ENCODE results near the gene C2orf68. TPM values are rescaled to one million over a fixed set of nuclear protein-coding genes. Genes with fewer than 3 reads are reported as not detected.
"Not testable (repeated sequence)": the region's sequence is repeated elsewhere in the genome, so short reads cannot be mapped to it uniquely, and the experiment has no call there.

C2orf68 gene, protein sequence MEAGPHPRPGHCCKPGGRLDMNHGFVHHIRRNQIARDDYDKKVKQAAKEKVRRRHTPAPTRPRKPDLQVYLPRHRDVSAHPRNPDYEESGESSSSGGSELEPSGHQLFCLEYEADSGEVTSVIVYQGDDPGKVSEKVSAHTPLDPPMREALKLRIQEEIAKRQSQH
- 21.8 TPM for total RNA-seq

DNA sequence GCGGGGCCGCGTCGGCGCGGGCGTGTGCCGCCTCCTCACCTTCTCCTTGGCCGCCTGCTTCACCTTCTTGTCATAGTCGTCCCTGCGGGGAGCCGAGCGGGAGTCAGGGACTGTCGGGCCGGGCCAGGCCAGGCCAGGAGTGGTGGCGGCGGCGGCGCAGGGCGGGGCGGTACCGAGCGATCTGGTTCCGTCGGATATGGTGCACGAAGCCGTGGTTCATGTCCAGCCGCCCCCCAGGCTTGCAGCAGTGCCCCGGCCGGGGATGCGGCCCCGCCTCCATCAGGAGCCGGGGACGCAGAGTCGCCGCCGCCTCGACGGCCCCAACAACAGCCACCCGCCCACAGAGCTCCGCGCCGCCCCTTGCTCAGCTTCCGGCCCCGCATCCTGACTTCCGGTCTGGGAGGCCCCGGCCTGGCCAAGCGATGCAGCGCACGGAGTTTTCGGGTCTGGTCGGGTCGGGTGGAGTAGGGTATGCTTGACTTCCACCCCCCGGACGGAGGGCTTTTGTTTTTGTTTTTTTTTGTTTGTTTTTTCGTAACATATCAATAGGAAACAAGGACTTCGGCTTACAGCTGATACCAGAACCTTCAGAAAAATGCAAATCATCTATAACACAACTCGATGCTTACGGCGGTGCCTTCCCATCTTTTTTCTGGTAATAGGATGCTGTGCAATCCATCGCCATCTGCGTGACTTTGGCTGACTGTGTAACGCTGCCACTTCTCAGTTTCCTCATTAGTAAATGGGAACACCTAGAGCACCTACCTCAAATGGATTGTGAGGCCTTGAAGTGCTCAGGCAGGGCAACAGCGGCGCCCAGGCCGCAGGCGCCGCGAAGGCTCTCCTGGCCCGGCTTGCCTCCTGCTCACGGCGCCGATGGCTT, at the start of gene C2orf68:
Gene C2orf68, minus strand, starts transcription at position 362 of the 883 bp plus-strand sequence. Its CDS starts 82 bp downstream, at position 280.
- DNase-seq = peak; percentile 82

DNA sequence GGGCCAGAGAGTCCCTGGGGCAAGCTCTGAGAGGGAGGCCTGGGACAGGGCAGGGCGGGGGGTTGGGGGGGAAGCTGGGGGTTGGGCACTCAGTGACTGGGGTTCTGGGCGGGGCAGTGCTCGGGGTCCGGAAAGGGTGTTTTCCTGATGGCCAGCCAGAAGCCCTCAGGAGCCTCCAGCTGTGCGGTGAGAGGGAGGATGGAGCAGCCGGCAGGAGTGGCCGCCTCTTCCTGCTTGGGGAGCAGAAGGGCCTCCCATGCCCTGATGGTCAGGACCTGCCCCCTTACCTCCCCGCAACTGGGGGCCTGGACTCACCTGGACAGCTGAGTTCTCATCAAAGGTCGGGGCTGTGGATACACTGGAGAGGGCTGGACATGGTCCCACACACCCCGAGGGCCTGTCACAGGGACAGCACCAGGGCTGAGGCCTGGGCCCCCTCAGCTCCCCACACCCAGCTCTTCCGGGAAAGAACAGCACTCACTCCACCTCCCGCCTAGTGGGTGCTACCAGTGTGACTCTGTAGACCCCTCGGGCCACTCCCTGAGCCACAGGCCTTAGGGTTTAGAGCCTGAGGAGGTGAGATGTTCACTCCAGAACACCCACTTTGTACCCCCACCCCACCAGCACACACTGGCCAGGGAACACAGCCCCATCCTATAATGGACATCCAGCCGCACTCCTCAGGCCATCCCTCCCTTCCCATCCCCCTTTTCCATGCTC, 49.4 kb upstream of the C2orf68 start:
- DNase-seq = no peak

- DNase-seq = no peak
These were observed 48.9 kb upstream of the C2orf68 start for GRCh38 chr2:85660725-85661124.

GRCh38 chr2:85660301-85660700, 48.4 kb upstream of the C2orf68 start:
- not testable (repeated sequence) for DNase-seq

DNA sequence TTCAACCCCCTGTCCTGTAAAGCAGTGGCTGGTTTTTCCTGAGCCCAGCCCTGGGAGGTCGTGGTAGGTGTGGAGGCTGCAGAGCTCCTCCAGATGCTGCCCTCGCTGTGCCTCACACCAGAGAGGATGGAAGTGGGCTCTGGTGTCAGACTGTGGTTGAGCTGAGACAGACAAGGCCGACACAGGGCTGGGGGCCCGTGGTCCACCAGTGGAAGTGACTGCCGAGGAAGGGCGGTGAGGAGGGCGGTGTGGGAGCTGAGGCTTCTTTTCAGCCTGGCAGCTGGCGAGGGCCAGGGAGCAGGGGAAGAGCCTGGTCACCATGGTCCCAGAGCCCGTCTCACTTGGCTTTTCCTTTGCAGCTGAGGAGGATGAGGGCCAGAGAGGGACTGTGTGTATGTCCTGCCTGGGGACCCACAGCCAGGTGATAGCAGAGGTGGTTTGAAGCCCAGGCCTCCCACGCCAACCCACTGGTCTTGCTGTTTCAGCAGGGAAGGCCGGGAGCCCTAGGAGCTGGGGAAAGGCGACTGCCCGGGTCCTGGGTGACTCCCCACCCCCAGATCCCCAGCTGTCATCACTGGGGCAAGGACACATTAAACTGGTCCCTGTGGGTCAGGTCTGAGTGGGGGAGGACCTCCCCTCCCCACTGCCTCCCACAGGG, 47.6 kb upstream of the C2orf68 start:
- DNase-seq = no peak

GRCh38 chr2:85657399-85657798, 45.5 kb upstream of the C2orf68 start:
- DNase-seq = not testable (repeated sequence)

DNA sequence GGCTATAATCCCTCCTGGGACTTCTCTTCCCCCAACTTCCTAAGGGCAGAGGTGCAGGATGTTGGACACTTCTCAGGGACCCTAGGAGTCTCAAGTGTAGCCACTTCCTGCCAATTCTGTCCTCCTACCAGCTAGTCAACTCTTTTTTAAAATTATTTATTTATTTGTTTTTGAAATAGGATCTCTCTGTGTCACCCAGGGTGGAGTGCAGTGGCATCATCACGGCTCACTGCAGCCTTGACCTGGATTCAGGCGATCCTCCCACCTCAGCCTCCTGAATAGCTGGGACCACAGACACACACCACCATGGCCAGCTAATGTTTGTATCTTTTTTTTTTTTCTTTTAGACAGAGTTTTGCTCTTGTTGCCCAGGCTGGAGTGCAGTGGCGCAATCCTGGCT, 44.6 kb upstream of the C2orf68 start:
- no peak for DNase-seq

- no peak for DNase-seq
These were observed 44.1 kb upstream of the C2orf68 start for GRCh38 chr2:85655961-85656417.

- DNase-seq = no peak
These were observed 42.1 kb upstream of the C2orf68 start for GRCh38 chr2:85653996-85654395.

DNA sequence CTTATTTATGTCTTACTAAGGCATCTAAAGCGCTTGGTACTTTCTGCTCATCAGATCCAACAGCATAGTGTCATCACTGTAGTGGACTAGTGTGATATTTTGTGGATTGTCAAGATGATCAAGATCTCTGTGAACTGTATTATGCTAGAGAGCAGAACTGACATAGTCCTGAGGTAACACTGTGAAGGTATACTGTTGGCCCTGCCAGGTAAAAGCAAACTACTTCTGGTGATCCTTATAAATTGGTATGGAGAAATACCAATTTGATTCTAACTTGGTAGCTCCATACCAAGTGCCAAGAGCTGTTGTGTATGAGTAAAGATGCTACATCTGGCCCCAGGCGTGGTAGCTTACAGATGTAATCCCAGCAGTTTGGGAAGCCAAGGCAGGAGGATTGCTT, 40.2 kb upstream of the C2orf68 start:
- DNase-seq = no peak

- no peak for DNase-seq
These were observed 39.2 kb upstream of the C2orf68 start for GRCh38 chr2:85651097-85651496.

- no peak for DNase-seq
These were observed 38.6 kb upstream of the C2orf68 start for GRCh38 chr2:85650456-85650855.

DNA sequence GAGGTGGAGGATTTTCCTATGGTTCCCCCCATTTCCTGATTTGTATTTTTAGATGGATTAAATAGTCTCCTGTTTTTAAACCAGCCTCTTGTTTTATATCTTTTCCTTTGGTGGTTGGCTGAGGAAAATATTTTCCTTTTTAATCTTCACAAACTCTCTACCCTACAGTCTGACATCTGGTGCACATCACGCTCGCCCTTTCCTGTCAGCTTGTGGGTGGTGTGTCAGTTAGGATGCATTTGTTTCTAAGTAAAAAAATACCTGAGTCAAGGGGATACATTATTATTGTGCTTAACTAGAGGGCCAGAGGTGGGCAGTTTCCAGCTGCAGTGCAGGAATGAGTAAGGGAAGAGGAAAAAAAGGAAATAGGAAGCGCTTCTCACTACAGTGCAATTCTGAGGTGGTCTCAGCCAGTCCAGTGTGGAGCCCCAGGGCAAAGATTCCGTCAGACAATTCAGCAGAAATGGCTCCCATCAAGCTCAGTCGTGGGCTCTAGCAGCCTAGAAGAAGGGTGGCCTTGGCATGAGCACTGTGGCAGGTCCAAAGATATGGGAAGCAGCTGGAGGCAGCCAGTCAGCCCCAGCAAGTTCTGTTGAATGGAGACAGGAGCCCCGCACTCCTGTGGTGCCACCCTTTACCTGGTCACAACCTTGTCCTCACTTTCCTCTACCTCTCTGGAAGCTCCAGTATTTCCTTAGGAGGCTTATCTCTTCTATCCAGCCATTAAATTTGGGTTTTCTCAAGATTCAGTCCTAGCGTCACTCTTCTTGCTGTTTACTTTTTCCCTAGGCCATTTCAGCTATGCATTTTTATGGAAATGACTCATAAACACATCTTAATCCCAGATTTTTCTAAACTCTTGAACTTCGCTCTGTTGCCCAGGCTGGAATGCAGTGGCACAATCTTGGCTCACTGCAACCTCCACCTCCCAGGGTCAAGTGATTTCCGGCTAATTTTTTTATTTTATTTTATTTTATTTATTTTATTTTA, 37.6 kb upstream of the C2orf68 start:
- no peak for DNase-seq

DNA sequence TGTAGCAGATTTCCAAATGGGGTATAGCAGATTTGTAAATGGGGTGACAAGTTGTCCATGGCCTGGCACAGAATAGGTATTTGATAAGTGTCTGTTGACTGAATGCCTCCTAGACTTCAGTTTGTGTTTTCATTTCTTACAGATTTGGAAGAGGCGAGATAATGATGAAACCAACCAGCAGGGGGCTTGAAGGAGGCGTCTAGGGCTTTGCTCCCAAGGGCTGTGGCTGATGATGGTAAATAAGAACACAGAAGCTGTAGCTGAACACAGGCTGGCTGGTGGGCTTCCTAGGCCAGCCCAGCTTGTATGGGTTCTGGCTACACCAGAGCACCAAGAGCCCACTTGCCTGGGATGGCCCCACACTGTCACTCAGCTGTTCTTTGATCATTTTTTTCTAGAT, 36.8 kb upstream of the C2orf68 start:
- DNase-seq = no peak

- no peak for DNase-seq
These were observed 36.1 kb upstream of the C2orf68 start for GRCh38 chr2:85647823-85648526.

- no peak for DNase-seq
These were observed 34.3 kb upstream of the C2orf68 start for GRCh38 chr2:85646166-85646565.

DNA sequence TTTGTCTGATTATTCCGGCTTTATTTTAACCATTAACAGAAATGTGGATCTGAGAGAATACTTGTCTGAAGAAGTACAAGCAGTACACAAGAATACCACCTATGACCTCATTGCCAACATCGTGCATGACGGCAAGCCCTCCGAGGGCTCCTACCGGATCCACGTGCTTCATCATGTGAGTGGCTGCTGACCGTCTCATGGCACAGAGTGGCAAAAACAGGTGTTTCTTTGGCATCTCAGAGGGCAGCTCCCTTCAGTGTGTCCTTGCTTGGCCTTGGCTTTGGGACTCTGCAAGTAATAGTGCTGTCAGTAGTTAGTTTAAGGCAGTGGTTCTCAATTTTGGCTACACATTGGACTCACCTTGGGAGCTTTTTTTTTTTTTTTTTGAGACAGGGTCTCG, 33.0 kb upstream of the C2orf68 start:
- DNase-seq = no peak

DNA sequence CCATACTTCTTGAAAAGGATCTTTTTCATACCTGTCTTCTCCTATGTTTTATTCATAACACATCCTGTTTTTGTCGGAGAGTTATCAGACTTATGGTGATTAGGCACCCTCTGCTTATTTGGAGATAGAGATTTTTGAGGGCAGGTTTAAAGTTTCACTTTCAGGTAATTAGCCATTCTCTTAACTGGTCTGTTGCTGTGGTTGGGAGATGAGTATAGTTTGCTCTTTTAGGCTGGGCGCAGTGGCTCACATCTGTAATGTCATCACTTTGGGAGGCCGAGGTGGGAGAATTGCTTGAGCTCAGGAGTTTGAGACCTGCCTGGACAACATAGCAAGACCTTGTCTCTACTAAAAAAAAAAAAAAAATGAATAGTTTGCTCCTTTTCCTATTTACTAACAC, 30.9 kb upstream of the C2orf68 start:
- DNase-seq = no peak

DNA sequence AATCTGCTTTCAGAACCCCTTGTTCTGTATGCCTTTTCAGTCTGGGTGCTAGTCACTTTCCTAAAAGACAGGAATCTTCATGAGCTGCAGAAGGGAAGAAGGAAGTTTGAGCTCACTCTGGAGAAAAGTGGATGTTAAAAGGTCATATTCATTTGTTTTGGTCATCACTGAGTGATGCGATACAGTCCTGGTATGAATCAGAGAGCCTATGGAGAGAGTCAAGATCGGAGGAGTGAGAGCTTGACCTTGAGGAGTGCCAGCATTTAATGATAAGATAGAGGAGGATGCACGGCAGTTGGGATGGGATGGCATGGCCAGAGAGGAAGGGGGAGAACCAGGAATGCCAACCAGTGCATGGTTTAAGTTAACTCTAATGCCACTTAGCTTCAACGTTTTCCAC, 23.8 kb upstream of the C2orf68 start:
- DNase-seq = no peak

GRCh38 chr2:85635011-85635410, 23.1 kb upstream of the C2orf68 start:
- no peak for DNase-seq

GRCh38 chr2:85631316-85631715, 19.4 kb upstream of the C2orf68 start:
- no peak for DNase-seq

Measured in skin of body (tissue), 2 donors.